Endothelial cell of umbilical vein (primary cell): ENCODE results near the gene BTN3A1. TPM values are rescaled to one million over a fixed set of nuclear protein-coding genes. Genes with fewer than 3 reads are reported as not detected.
"Not testable (repeated sequence)": the region's sequence is repeated elsewhere in the genome, so short reads cannot be mapped to it uniquely, and the experiment has no call there.

Experiments
- BruUV-seq: library from RNA; stranded (reverse); fragments of 400-500 nt; replicated peaks from 2 replicates; lab custom pipeline; 2021; lab: Mats Ljungman, UMichigan
- CTCF ChIA-PET: fragments of 300-600, 350-600 bp; sonication (Branson Sonifier 250); formaldehyde crosslinking; loops from one replicate; lab custom pipeline; 2021; ENCODE audit warnings: antibody characterized with exemption, inconsistent platforms; lab: Charles Lee
- POLR2A ChIA-PET: fragments of 300-600, 350-600 bp; sonication (Branson Sonifier 250); formaldehyde crosslinking; loops from one replicate; lab custom pipeline; 2021; ENCODE audit warnings: antibody characterized with exemption, inconsistent platforms; lab: Charles Lee
- DNase-seq: peaks from one replicate; pipeline ENCODE4 v3.0.0-alpha.2; 2011; ENCODE audit warnings: low read depth, low spot score
- FAIRE-seq: peaks from 2 replicates; lab custom pipeline; 2011; peaks lifted over from hg19 to GRCh38; lab: Jason Lieb, UNC
- H2AFZ ChIP-seq: 2 replicates; pipeline ENCODE4 v1.6.0; 2012; ENCODE audit warnings: low read depth, low read length, control low read depth, inconsistent platforms
- H3K27ac ChIP-seq: 2 replicates; pipeline ENCODE4 v1.5.1; 2011; ENCODE audit warnings: low read depth, mild to moderate bottlenecking, control low read depth, low read length, moderate library complexity; ENCODE audit not compliant: insufficient read depth
- H3K27me3 ChIP-seq, 2 experiments: 2 replicates each; pipeline versions ENCODE4 v1.6.0 to v1.6.1; 2011; ENCODE audit warnings: low read length in 2 of 2, mixed read lengths in 1 of 2; ENCODE audit not compliant: control insufficient read depth in 2 of 2, insufficient read depth in 2 of 2
- H3K36me3 ChIP-seq, 2 experiments: 2 replicates in 1 of 2; 3 replicates in 1 of 2; pipeline ENCODE4 v1.5.1; 2011; ENCODE audit warnings: low read length in 2 of 2, mild to moderate bottlenecking in 1 of 2, moderate library complexity in 1 of 2; ENCODE audit not compliant: control insufficient read depth in 2 of 2, insufficient read depth in 2 of 2; ENCODE audit errors: extremely low read depth in 1 of 2
- H3K4me1 ChIP-seq: 3 replicates; pipeline ENCODE4 v1.5.1; 2011; ENCODE audit warnings: mild to moderate bottlenecking, low read length; ENCODE audit not compliant: control insufficient read depth, insufficient read depth; ENCODE audit errors: extremely low read depth
- H3K4me2 ChIP-seq: 2 replicates; pipeline ENCODE4 v1.6.1; 2011; ENCODE audit warnings: low read length, control low read depth, mixed read lengths; ENCODE audit not compliant: insufficient read depth
- H3K4me3 ChIP-seq, 3 experiments: fragments of 200-600 bp in 1 of 3; sonication (generic), shearing (Covaris generic) in 1 of 3; replicated peaks in 1 of 3; 2 replicates each; pipeline ENCODE4 v1.5.1; 2011 to 2016; ENCODE audit warnings: control low read depth in 3 of 3, low read length in 3 of 3, mild to moderate bottlenecking in 2 of 3, inconsistent platforms in 1 of 3, low read depth in 1 of 3, moderate library complexity in 1 of 3; ENCODE audit not compliant: insufficient read depth in 1 of 3
- H3K79me2 ChIP-seq: 2 replicates; pipeline ENCODE4 v1.6.0; 2012; ENCODE audit warnings: low read length, inconsistent platforms; ENCODE audit not compliant: control insufficient read depth, insufficient read depth
- H3K9ac ChIP-seq: replicated peaks from 2 replicates; pipeline ENCODE3; 2011; ENCODE audit warnings: low read length, control low read depth; ENCODE audit not compliant: insufficient read depth; ENCODE audit errors: extremely low read depth
- H3K9me1 ChIP-seq: replicated peaks from 3 replicates; pipeline ENCODE4 v1.6.0; 2011; ENCODE audit warnings: mild to moderate bottlenecking, low read length; ENCODE audit not compliant: control insufficient read depth, insufficient read depth; ENCODE audit errors: extremely low read depth
- H3K9me3 ChIP-seq: replicated peaks from 2 replicates; pipeline ENCODE4 v1.5.1; 2012; ENCODE audit warnings: low read length, inconsistent platforms; ENCODE audit not compliant: control insufficient read depth, insufficient read depth
- H4K20me1 ChIP-seq: replicated peaks from 2 replicates; pipeline ENCODE3; 2011; ENCODE audit warnings: mild to moderate bottlenecking, low read length; ENCODE audit not compliant: control insufficient read depth, insufficient read depth; ENCODE audit errors: extremely low read depth
- EZH2 ChIP-seq: IDR thresholded peaks from 2 replicates; pipeline ENCODE4 v1.6.1; 2012; ENCODE audit warnings: borderline replicate concordance, low read depth, mild to moderate bottlenecking, moderate library complexity, low read length, inconsistent platforms; ENCODE audit not compliant: severe bottlenecking
- FOS ChIP-seq: IDR thresholded peaks from 2 replicates; pipeline ENCODE4 v1.6.1; 2011; ENCODE audit warnings: mild to moderate bottlenecking, low read length, moderate library complexity, borderline replicate concordance; ENCODE audit not compliant: insufficient read depth
- GATA2 ChIP-seq: IDR thresholded peaks from 2 replicates; pipeline ENCODE4 v1.7.0; 2011; ENCODE audit warnings: low read depth, mild to moderate bottlenecking, moderate library complexity, mixed read lengths, low read length; ENCODE audit not compliant: insufficient read length, insufficient read depth
- JUN ChIP-seq: IDR thresholded peaks from 2 replicates; pipeline ENCODE4 v1.6.1; 2011; ENCODE audit warnings: borderline replicate concordance, low read depth; ENCODE audit not compliant: insufficient read length, insufficient read depth
- MYC ChIP-seq: IDR thresholded peaks from one replicate; pipeline ENCODE4 v1.6.1; 2011; ENCODE audit warnings: mild to moderate bottlenecking, low read depth, low read length
- POLR2A ChIP-seq: IDR thresholded peaks from 2 replicates; pipeline ENCODE4 v1.6.1; 2012; ENCODE audit warnings: low read depth, mild to moderate bottlenecking, control low read depth, low read length
- POLR2AphosphoS5 ChIP-seq: IDR thresholded peaks from 2 replicates; pipeline ENCODE4 v1.6.1; 2012; ENCODE audit warnings: low read depth, mild to moderate bottlenecking, control low read depth, low read length, moderate library complexity; ENCODE audit not compliant: insufficient read depth
- dilution Hi-C: fragments of 300-500 bp; cut with MboI; formaldehyde crosslinking; loops from one replicate; pipeline ENCODE4 v1.15.0; 2019; ENCODE audit warnings: low sequenced_read_pairs; ENCODE audit not compliant: extremely low pct_ligation_motif_present
- intact Hi-C: fragments of 100-400 bp; cut with micrococcal nuclease; formaldehyde crosslinking; loops from one replicate; pipeline ENCODE4 v1.10.0; 2022
- polyA plus RNA-seq, 4 experiments: library from polyadenylated mRNA; depleted of rRNA in 3 of 4; stranded (reverse) in 3 of 4; unstranded in 1 of 4; fragments of >200 nt; gene quantifications; 2 replicates each; pipeline versions ENCODE4 v1.2.1 to v1.2.3, GENCODE V29; 2011 to 2012; ENCODE audit warnings: missing spikeins in 1 of 4
- total RNA-seq: library from RNA; stranded (reverse); gene quantifications from 2 replicates; pipeline ENCODE4 v1.2.3, GENCODE V29; 2021
- TF ChIP-seq, protein P1 (sequence below): IDR thresholded peaks from 2 replicates; pipeline ENCODE4 v1.6.1; 2011; ENCODE audit not compliant: insufficient read depth, insufficient read length
- TF ChIP-seq, protein P2 (sequence below), 2 donors: IDR thresholded peaks; 1 replicate in 1 of 2; 2 replicates in 1 of 2; pipeline ENCODE4 v1.5.1; 2011; ENCODE audit warnings: low read length in 2 of 2, mild to moderate bottlenecking in 2 of 2, moderate library complexity in 2 of 2, control low read depth in 1 of 2, inconsistent platforms in 1 of 2, low read depth in 1 of 2; ENCODE audit not compliant: insufficient read depth in 1 of 2; ENCODE audit errors: extremely low read depth in 1 of 2

BTN3A1 gene
- total and polyA plus RNA-seq, 2 donors (not counting 3 experiments of a cell fraction or from before 2014, with no cell fraction given) = 7.6 to 12.1 TPM

DNA sequence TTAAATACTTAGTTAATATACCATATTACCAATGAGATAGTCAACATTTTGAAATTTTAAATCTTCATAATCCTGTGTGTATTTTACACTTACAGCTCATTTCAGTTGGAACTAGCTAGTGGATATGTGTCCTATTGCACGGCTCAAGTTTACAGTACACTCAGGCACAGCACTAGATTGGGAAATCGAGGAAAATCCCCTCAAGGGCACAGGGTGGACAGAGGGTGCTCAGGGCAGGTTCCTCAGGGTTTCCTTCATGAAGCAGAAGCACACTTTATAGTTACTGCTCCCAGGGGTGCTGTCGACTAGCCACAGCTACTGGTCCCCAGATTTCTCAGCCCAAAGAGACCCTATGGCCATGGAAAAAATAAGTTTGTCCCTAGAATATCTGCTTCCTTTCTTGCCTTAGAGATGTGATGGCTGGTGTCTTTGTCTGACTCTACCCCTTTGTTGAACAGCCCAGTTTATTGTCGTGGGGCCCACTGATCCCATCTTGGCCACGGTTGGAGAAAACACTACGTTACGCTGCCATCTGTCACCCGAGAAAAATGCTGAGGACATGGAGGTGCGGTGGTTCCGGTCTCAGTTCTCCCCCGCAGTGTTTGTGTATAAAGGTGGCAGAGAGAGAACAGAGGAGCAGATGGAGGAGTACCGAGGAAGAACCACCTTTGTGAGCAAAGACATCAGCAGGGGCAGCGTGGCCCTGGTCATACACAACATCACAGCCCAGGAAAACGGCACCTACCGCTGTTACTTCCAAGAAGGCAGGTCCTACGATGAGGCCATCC, 57.1 kb downstream of the BTN3A1 start:
- no peak overlapping the region for H3K9ac ChIP-seq
- intact Hi-C loops = loop anchor here (5.0 kb wide), 1 partner anchor 117 kb away; no protein-coding TSS in a partner anchor
- TF ChIP-seq, protein P1, sequence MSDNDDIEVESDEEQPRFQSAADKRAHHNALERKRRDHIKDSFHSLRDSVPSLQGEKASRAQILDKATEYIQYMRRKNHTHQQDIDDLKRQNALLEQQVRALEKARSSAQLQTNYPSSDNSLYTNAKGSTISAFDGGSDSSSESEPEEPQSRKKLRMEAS = no peak
- TF ChIP-seq EZH2 (no peak), POLR2AphosphoS5 (no peak), MYC (no peak), FOS (no peak), GATA2 (no peak), POLR2A (no peak), JUN (no peak)
- TF ChIP-seq, protein P2, sequence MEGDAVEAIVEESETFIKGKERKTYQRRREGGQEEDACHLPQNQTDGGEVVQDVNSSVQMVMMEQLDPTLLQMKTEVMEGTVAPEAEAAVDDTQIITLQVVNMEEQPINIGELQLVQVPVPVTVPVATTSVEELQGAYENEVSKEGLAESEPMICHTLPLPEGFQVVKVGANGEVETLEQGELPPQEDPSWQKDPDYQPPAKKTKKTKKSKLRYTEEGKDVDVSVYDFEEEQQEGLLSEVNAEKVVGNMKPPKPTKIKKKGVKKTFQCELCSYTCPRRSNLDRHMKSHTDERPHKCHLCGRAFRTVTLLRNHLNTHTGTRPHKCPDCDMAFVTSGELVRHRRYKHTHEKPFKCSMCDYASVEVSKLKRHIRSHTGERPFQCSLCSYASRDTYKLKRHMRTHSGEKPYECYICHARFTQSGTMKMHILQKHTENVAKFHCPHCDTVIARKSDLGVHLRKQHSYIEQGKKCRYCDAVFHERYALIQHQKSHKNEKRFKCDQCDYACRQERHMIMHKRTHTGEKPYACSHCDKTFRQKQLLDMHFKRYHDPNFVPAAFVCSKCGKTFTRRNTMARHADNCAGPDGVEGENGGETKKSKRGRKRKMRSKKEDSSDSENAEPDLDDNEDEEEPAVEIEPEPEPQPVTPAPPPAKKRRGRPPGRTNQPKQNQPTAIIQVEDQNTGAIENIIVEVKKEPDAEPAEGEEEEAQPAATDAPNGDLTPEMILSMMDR (IDR thresholded peaks at IDR 0.05; ENCODE audit: extremely low read depth in 1 of 2, insufficient read depth in 1 of 2, low read depth in 1 of 2, low read length in 2 of 2) = no peak
- peaks cover 20% of the 10 kb centered on the region for H3K4me1 ChIP-seq
- DNase-seq (no peak), FAIRE-seq (peak; percentile 28)
- no peak overlapping the region for H3K27ac ChIP-seq
- peak overlapping the region; percentile 77 for H3K4me2 ChIP-seq
- H3K79me2 ChIP-seq = peaks cover 38% of the 10 kb centered on the region
- no peaks in the 10 kb centered on the region for H3K9me1 ChIP-seq
- H3K27me3 ChIP-seq = no peaks in the 10 kb centered on the region
- ChIA-PET POLR2A (no interaction called here), CTCF (no interaction called here)
- H3K9me3 ChIP-seq = no peaks in the 10 kb centered on the region
- no peak overlapping the region for H2AFZ ChIP-seq
- peak overlapping the region in 1 of 3 experiments; percentile 99 for H3K4me3 ChIP-seq
- BruUV-seq = no TSS peak
- H3K36me3 ChIP-seq = peaks cover 4 to 26% of the 10 kb centered on the region in 2 experiments
- no peaks in the 10 kb centered on the region for H4K20me1 ChIP-seq
- dilution Hi-C loops = no loop called here

DNA sequence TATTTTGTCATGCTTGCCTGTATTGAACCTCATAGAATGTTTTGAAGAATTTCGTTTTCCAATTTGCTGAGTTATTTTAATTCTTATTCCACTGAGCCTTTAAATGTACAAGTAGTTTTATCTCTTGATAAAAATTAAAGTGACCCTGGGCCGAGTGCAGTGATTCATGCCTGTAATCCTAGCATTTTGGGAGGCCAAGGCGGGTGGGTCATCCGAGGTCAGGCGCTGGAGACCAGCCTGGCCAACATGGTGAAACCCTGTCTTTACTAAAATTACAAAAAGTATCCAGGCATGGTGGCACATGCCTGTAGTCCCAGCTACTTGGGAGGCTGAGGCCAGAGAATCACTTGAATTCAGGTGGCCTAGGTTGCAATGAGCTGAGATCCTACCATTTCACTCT, 59.3 kb downstream of the BTN3A1 start:
- H4K20me1 ChIP-seq, H3K27me3 ChIP-seq, H3K9me1 ChIP-seq, DNase-seq, H3K4me3 ChIP-seq, dilution Hi-C loops, H3K9me3 ChIP-seq, intact Hi-C loops, H3K27ac ChIP-seq, H3K9ac ChIP-seq, POLR2A ChIA-PET, H3K4me2 ChIP-seq, BruUV-seq, FAIRE-seq, H2AFZ ChIP-seq: not testable (repeated sequence)
- Histone ChIP-seq H3K36me3 (peaks cover 22 to 41% of the 10 kb centered on the region in 2 experiments), H3K4me1 (peaks cover 20% of the 10 kb centered on the region), H3K79me2 (peaks cover 38% of the 10 kb centered on the region)
- CTCF ChIA-PET = interaction anchor here (0.9 to 1.7 kb wide), 2 partner anchors 15 to 120 kb away, joined by 3 to 8 read pairs; no protein-coding TSS in a partner anchor
